Measurements from ENCODE around the gene PTPRR.

The PTPRR gene

DNA sequence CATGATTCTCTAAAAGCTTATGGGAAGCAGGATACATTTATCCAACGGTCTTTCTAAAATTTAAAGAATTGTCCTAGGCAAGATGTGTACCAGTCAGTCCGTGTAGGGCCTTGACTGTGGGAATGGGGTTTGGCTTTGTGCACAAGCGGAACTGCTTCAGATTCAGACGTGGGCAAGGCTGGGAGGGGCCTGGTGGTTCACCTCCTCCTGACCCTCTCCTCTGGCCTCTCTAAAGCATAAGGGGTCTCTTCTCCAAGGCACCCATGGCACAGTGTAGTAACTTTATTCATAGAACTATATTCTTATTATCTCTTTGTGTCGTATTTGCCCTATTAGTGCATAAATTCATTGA is 162.1 kb downstream of the PTPRR start:
- TF ChIP-seq, protein P1, sequence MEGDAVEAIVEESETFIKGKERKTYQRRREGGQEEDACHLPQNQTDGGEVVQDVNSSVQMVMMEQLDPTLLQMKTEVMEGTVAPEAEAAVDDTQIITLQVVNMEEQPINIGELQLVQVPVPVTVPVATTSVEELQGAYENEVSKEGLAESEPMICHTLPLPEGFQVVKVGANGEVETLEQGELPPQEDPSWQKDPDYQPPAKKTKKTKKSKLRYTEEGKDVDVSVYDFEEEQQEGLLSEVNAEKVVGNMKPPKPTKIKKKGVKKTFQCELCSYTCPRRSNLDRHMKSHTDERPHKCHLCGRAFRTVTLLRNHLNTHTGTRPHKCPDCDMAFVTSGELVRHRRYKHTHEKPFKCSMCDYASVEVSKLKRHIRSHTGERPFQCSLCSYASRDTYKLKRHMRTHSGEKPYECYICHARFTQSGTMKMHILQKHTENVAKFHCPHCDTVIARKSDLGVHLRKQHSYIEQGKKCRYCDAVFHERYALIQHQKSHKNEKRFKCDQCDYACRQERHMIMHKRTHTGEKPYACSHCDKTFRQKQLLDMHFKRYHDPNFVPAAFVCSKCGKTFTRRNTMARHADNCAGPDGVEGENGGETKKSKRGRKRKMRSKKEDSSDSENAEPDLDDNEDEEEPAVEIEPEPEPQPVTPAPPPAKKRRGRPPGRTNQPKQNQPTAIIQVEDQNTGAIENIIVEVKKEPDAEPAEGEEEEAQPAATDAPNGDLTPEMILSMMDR (IDR thresholded peaks at IDR 0.05; ENCODE audit: low read depth, low read length, missing control alignments) = no peak
- in situ Hi-C loops (cut with HindIII; ENCODE audit: low sequenced_read_pairs) = no loop called here
- no peak overlapping the region for H3K4me3 ChIP-seq (ENCODE audit: low read depth, low read length)
- DNase-seq (ENCODE audit: low read depth) = no peak

DNA sequence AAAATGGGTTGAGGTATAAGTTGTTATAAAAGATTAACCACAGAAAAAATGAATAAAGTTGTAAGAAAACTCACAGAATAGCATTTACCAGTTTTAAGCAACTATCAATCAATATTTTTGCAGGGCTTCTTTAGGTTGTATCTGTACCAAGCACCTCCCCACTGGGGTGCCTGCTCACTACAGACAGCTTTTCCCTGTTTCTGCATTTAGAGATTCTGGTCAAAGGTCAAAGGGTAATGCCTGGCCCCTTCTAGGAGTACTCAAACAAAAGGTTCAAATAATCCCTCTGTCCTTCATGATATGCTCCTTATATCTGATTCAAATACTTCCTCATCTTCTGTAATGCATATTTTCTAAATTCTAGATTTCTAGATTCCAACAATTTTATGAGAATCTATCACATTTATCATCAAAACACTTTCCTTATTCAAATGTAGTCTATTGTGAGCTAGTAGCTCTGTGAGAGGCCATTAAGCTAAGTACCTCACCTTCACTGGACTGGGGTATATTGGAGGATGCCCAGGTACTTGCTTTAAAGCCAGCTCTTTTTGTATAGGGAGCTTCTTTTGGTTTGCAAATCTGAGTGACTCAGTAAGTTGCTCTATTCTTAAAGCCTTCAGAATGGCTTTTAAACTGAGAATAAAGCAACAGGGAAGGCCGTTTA is 162.6 kb downstream of the PTPRR start:
- H3K4me3 ChIP-seq (ENCODE audit: low read depth, low read length) = no peak overlapping the region
- TF ChIP-seq, protein P1 (IDR thresholded peaks at IDR 0.05; ENCODE audit: low read depth, low read length, missing control alignments) = no peak
- no peak for DNase-seq (ENCODE audit: low read depth)
- in situ Hi-C loops (cut with HindIII; ENCODE audit: low sequenced_read_pairs) = no loop called here

GRCh38 chr12:70756791-70757190 is 163.7 kb downstream of the PTPRR start:
- no peak for DNase-seq (ENCODE audit: low read depth)
- in situ Hi-C loops (cut with HindIII; ENCODE audit: low sequenced_read_pairs) = no loop called here
- TF ChIP-seq, protein P1 (IDR thresholded peaks at IDR 0.05; ENCODE audit: low read depth, low read length, missing control alignments) = no peak
- no peak overlapping the region for H3K4me3 ChIP-seq (ENCODE audit: low read depth, low read length)

GRCh38 chr12:70756118-70756517 is 164.4 kb downstream of the PTPRR start:
- no peak overlapping the region for H3K4me3 ChIP-seq (ENCODE audit: low read depth, low read length)
- in situ Hi-C loops (cut with HindIII; ENCODE audit: low sequenced_read_pairs) = no loop called here
- TF ChIP-seq, protein P1 (IDR thresholded peaks at IDR 0.05; ENCODE audit: low read depth, low read length, missing control alignments) = no peak
- no peak for DNase-seq (ENCODE audit: low read depth)

GRCh38 chr12:70754330-70754741 is 166.2 kb downstream of the PTPRR start:
- DNase-seq (ENCODE audit: low read depth) = no peak
- no peak overlapping the region for H3K4me3 ChIP-seq (ENCODE audit: low read depth, low read length)
- in situ Hi-C loops (cut with HindIII; ENCODE audit: low sequenced_read_pairs) = no loop called here
- TF ChIP-seq, protein P1 (IDR thresholded peaks at IDR 0.05; ENCODE audit: low read depth, low read length, missing control alignments) = no peak

DNA sequence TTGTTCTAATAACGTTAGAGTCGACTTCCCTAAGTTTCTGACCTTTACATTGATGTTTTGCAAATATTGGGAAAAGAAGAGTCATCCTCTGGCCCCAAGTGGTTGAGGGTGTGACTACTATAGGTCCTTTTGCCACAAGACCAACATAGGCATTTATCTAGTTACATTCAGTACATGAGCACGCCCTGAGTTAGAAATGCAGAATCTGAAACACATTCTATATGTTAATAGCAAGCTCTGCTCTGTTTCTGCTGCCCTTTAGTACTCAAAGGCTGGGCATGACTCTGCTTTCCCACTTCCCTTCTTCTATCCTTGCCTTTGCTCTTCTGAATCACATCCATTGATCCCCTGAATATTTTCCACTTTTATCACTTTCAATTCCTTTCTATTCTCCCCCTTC is 168.2 kb downstream of the PTPRR start:
- TF ChIP-seq, protein P1 (IDR thresholded peaks at IDR 0.05; ENCODE audit: low read depth, low read length, missing control alignments) = no peak
- in situ Hi-C loops (cut with HindIII; ENCODE audit: low sequenced_read_pairs) = no loop called here
- DNase-seq (ENCODE audit: low read depth) = no peak
- H3K4me3 ChIP-seq (ENCODE audit: low read depth, low read length) = no peak overlapping the region
